ENCODE data around the gene MRPL38. TPM values are rescaled to one million over a fixed set of nuclear protein-coding genes. Genes with fewer than 3 reads are reported as not detected.
"Not testable (repeated sequence)": the region's sequence is repeated elsewhere in the genome, so short reads cannot be mapped to it uniquely, and the experiment has no call there.

The MRPL38 gene
- total RNA-seq, 1 donor from 2014 or later, result 70.8 TPM

- no peak for DNase-seq (ENCODE audit: low spot score)
Measured at GRCh38 chr17:75897160-75898019, 7.3 kb downstream of the MRPL38 start.

GRCh38 chr17:75896415-75897159 lies 8.1 kb downstream of the MRPL38 start, which contains the start of gene TRIM65:
TSS of gene TRIM65 (minus strand) at chr17:75896951. CDS start at chr17:75896937, 14 bp downstream.
- DNase-seq (ENCODE audit: low spot score), result peak; percentile 97

GRCh38 chr17:75895370-75896155 lies 9.1 kb downstream of the MRPL38 start:
- no peak for DNase-seq (ENCODE audit: low spot score)

- DNase-seq (ENCODE audit: low spot score), result no peak
Measured at GRCh38 chr17:75894049-75894733, 10.5 kb downstream of the MRPL38 start.

- DNase-seq (ENCODE audit: low spot score), result no peak
Measured at GRCh38 chr17:75893305-75894048, 11.2 kb downstream of the MRPL38 start.

- DNase-seq (ENCODE audit: low spot score), result no peak
Measured at GRCh38 chr17:75892556-75893224, 12.0 kb downstream of the MRPL38 start.

GRCh38 chr17:75891605-75892555 lies 12.8 kb downstream of the MRPL38 start:
- DNase-seq (ENCODE audit: low spot score), result no peak

GRCh38 chr17:75891022-75891604 lies 13.6 kb downstream of the MRPL38 start:
- no peak for DNase-seq (ENCODE audit: low spot score)

GRCh38 chr17:75889454-75889853 lies 15.2 kb downstream of the MRPL38 start:
- DNase-seq (ENCODE audit: low spot score), result no peak

- no peak for DNase-seq (ENCODE audit: low spot score)
Measured at GRCh38 chr17:75888484-75888883, 16.2 kb downstream of the MRPL38 start.

- DNase-seq (ENCODE audit: low spot score), result not testable (repeated sequence)
Measured at GRCh38 chr17:75885860-75886259, 18.8 kb downstream of the MRPL38 start.

- DNase-seq (ENCODE audit: low spot score), result no peak
Measured at GRCh38 chr17:75885431-75885830, 19.3 kb downstream of the MRPL38 start.

GRCh38 chr17:75881678-75882454 lies 22.8 kb downstream of the MRPL38 start:
- DNase-seq (ENCODE audit: low spot score), result no peak

- DNase-seq (ENCODE audit: low spot score), result no peak
Measured at GRCh38 chr17:75880266-75880665, 24.4 kb downstream of the MRPL38 start.

- DNase-seq (ENCODE audit: low spot score), result no peak
Measured at GRCh38 chr17:75878174-75878998, 26.3 kb downstream of the MRPL38 start, which contains the start of gene TRIM47. TSS of gene TRIM47 (minus strand) at chr17:75878581. CDS start at chr17:75878548, 33 bp downstream.

- no peak for DNase-seq (ENCODE audit: low spot score)
Measured at GRCh38 chr17:75877752-75878173, 26.9 kb downstream of the MRPL38 start.
